HG03064 (cell line): Measurements from ENCODE around the gene ADGRL3.

Experiments used
- ATAC-seq: cut with Tn5 transposase; IDR thresholded peaks from one replicate; pipeline ENCODE4 v1.9.1; 2021; ENCODE audit warnings: low read depth; ENCODE audit not compliant: unreplicated experiment

The ADGRL3 gene

GRCh38 chr4:61407642-61408618 is 207.8 kb downstream of the ADGRL3 start:
- no peak for ATAC-seq

- ATAC-seq, result no peak
Observed at GRCh38 chr4:61408861-61409260, 208.7 kb downstream of the ADGRL3 start.

GRCh38 chr4:61411241-61411640 is 211.1 kb downstream of the ADGRL3 start:
- ATAC-seq, result no peak

- no peak for ATAC-seq
Observed at GRCh38 chr4:61425315-61425714, 225.2 kb downstream of the ADGRL3 start.

- no peak for ATAC-seq
Observed at GRCh38 chr4:61426229-61426628, 226.1 kb downstream of the ADGRL3 start.

GRCh38 chr4:61427099-61427817 is 227.1 kb downstream of the ADGRL3 start:
- ATAC-seq, result no peak

- no peak for ATAC-seq
Observed at GRCh38 chr4:61427818-61428495, 227.8 kb downstream of the ADGRL3 start.

GRCh38 chr4:61428950-61429349 is 228.8 kb downstream of the ADGRL3 start:
- no peak for ATAC-seq

- no peak for ATAC-seq
Observed at GRCh38 chr4:61431131-61431530, 231.0 kb downstream of the ADGRL3 start.

- ATAC-seq, result no peak
Observed at GRCh38 chr4:61437923-61438322, 237.8 kb downstream of the ADGRL3 start.

- ATAC-seq, result no peak
Observed at GRCh38 chr4:61440321-61440720, 240.2 kb downstream of the ADGRL3 start.

- ATAC-seq, result no peak
Observed at GRCh38 chr4:61442936-61443335, 242.8 kb downstream of the ADGRL3 start.

- no peak for ATAC-seq
Observed at GRCh38 chr4:61443813-61444510, 243.8 kb downstream of the ADGRL3 start.

GRCh38 chr4:61445374-61446063 is 245.4 kb downstream of the ADGRL3 start:
- ATAC-seq, result no peak

- ATAC-seq, result no peak
Observed at GRCh38 chr4:61446941-61447340, 246.8 kb downstream of the ADGRL3 start.

- ATAC-seq, result no peak
Observed at GRCh38 chr4:61447918-61448317, 247.8 kb downstream of the ADGRL3 start.

- no peak for ATAC-seq
Observed at GRCh38 chr4:61451935-61452334, 251.8 kb downstream of the ADGRL3 start.

- ATAC-seq, result no peak
Observed at GRCh38 chr4:61461956-61462355, 261.8 kb downstream of the ADGRL3 start.

- no peak for ATAC-seq
Observed at GRCh38 chr4:61462451-61463326, 262.6 kb downstream of the ADGRL3 start.
